SKM-1 (cell line): ENCODE measurements around the gene TM9SF3.

Experiments
- DNase-seq: peaks from one replicate; lab custom pipeline; 2025; ENCODE audit not compliant: unreplicated experiment; lab: John Stamatoyannopoulos, UW

TM9SF3 gene

GRCh38 chr10:96473866-96474265 is 112.9 kb downstream of the TM9SF3 start:
- DNase-seq = no peak

- DNase-seq = peak; percentile 9
Observed at GRCh38 chr10:96470116-96470743, 116.6 kb downstream of the TM9SF3 start.

GRCh38 chr10:96468845-96469244 is 118.0 kb downstream of the TM9SF3 start:
- DNase-seq = no peak
